ENCODE measurements around the gene S1PR4. TPM values are rescaled to one million over a fixed set of nuclear protein-coding genes. Genes with fewer than 3 reads are reported as not detected.

Gene S1PR4
- total and polyA plus RNA-seq, 9 of the 15 experiments (the other 6 are each of a cell fraction or from before 2014, with no cell fraction given) = 0.27 TPM; not detected in 8

GRCh38 chr19:3194106-3195087 lies 15.8 kb downstream of the S1PR4 start (continued):
- TF ChIP-seq AFF4 (CRISPR knock-in tag; IDR thresholded peaks at IDR 0.05) = no peak
- TF ChIP-seq NRF1 (conservative IDR thresholded peaks at IDR 0.05 in 1 of 2, IDR thresholded peaks at IDR 0.05 in 1 of 2) = peak in 1 of 2 experiments; percentile 30; a peak in 2 of 4 replicates
- TF ChIP-seq RFX7 (CRISPR knock-in tag; IDR thresholded peaks at IDR 0.05) = no peak
- TF ChIP-seq NCOA1 (IDR thresholded peaks at IDR 0.05; ENCODE audit: low read depth) = no peak
- TF ChIP-seq NFATC3 (IDR thresholded peaks at IDR 0.05) = peak; percentile 81; the same call in 1 of the 2 replicates
- no peak for TF ChIP-seq ZNF76 (CRISPR knock-in tag; IDR thresholded peaks at IDR 0.05; ENCODE audit: borderline replicate concordance)
- peak; percentile 71 for TF ChIP-seq TFAP4 (CRISPR knock-in tag; IDR thresholded peaks at IDR 0.05; ENCODE audit: borderline replicate concordance)
- no peak for TF ChIP-seq MED1 (CRISPR knock-in tag; IDR thresholded peaks at IDR 0.05; ENCODE audit: borderline replicate concordance)
- no peak for TF ChIP-seq ELK1 (CRISPR knock-in tag; IDR thresholded peaks at IDR 0.05)
- TF ChIP-seq TEAD1 (CRISPR knock-in tag; IDR thresholded peaks at IDR 0.05) = peak in 1 of 2 experiments; percentile 47; a peak in 1 of 4 replicates
- TF ChIP-seq CREB1 (IDR thresholded peaks at IDR 0.05) = no peak
- TF ChIP-seq CREB1 (CRISPR knock-in tag; IDR thresholded peaks at IDR 0.05) = peak; percentile 43; the same call in 1 of the 2 replicates
- TF ChIP-seq ZBTB33 (CRISPR knock-in tag; IDR thresholded peaks at IDR 0.05) = no peak
- no peak for TF ChIP-seq ZNF316 (IDR thresholded peaks at IDR 0.05)
- no peak for TF ChIP-seq SFPQ (IDR thresholded peaks at IDR 0.05; ENCODE audit: low read depth, low read length)
- TF ChIP-seq NFIX (CRISPR knock-in tag; IDR thresholded peaks at IDR 0.05; ENCODE audit: low read depth) = peak; percentile 63; the same call in 1 of the 2 replicates
- peak; percentile 48; the same call in 1 of the 2 replicates for TF ChIP-seq PHB2 (IDR thresholded peaks at IDR 0.05; ENCODE audit: low read depth)

All from K562 (cell line).